HepG2 (cell line): ENCODE measurements around the gene LDLRAD3. TPM values are rescaled to one million over a fixed set of nuclear protein-coding genes. Genes with fewer than 3 reads are reported as not detected.

Experiments used
- ATAC-seq: fragments of 200-7000 bp; cut with Tn5 transposase; 3 replicates; pipeline ENCODE4 v1.9.1; 2020; ENCODE audit warnings: mild to moderate bottlenecking, moderate library complexity
- BruUV-seq: library from RNA; stranded (reverse); fragments of 400-500 nt; replicated peaks from 2 replicates; lab custom pipeline; 2021; lab: Mats Ljungman, UMichigan
- CTCF ChIA-PET: fragments of 300-600 bp; formaldehyde crosslinking; extraction: SDS; loops from one replicate; lab custom pipeline; 2021; ENCODE audit warnings: low total read pairs, inconsistent platforms, low intra/inter-chr PET ratio; lab: Yijun Ruan, JAX
- POLR2A ChIA-PET: fragments of 350-600 bp; sonication (Branson Sonifier 250); formaldehyde crosslinking; loops from one replicate; lab custom pipeline; 2020; ENCODE audit warnings: antibody characterized with exemption, inconsistent platforms; lab: Yijun Ruan, JAX
- DNase-seq: peaks from one replicate; pipeline ENCODE4 v3.0.0-alpha.2; 2015; ENCODE audit warnings: low spot score
- FAIRE-seq: peaks from 3 replicates; lab custom pipeline; 2011; peaks lifted over from hg19 to GRCh38; lab: Jason Lieb, UNC
- H2AFZ ChIP-seq: one replicate; pipeline ENCODE4 v1.6.1; 2011; ENCODE audit warnings: low read length, inconsistent platforms
- H3K27ac ChIP-seq: fragments of 300-600 bp; 3 replicates; pipeline ENCODE4 v1.8.0; 2011; ENCODE audit warnings: mixed run types, mild to moderate bottlenecking, mixed read lengths, low read length, inconsistent platforms; ENCODE audit not compliant: insufficient read depth; ENCODE audit errors: extremely low read length
- H3K27me3 ChIP-seq, 2 experiments: fragments of 200-600 bp in 1 of 2; 2 replicates in 1 of 2; 3 replicates in 1 of 2; pipeline versions ENCODE4 v1.6.0 to v1.8.0; 2011; ENCODE audit warnings: low read length in 2 of 2, mild to moderate bottlenecking in 2 of 2, moderate library complexity in 2 of 2, inconsistent platforms in 1 of 2; ENCODE audit not compliant: insufficient read depth in 2 of 2, control insufficient read depth in 1 of 2
- H3K36me3 ChIP-seq, 2 experiments: fragments of 200-600 bp in 1 of 2; replicated peaks in 1 of 2; 2 replicates in 1 of 2; 3 replicates in 1 of 2; pipeline versions ENCODE4 v1.5.1 to v1.8.0; 2011; ENCODE audit warnings: low read length in 2 of 2, inconsistent platforms in 1 of 2; ENCODE audit not compliant: insufficient read depth in 2 of 2, control insufficient read depth in 1 of 2
- H3K4me1 ChIP-seq: 2 replicates; pipeline ENCODE4 v1.5.1; 2012; ENCODE audit warnings: low read length, inconsistent platforms; ENCODE audit not compliant: insufficient read depth
- H3K4me2 ChIP-seq: 2 replicates; pipeline ENCODE4 v1.6.0; 2011; ENCODE audit warnings: low read depth, low read length, inconsistent platforms
- H3K4me3 ChIP-seq, 3 experiments: fragments of 200-600 bp in 1 of 3; sonication (generic), shearing (Covaris generic) in 1 of 3; replicated peaks in 1 of 3; 2 replicates each; pipeline ENCODE4 v1.5.1; 2011 to 2016; ENCODE audit warnings: low read length in 3 of 3, inconsistent platforms in 2 of 3, low read depth in 2 of 3, mild to moderate bottlenecking in 2 of 3, control low read depth in 1 of 3, mixed read lengths in 1 of 3; ENCODE audit not compliant: insufficient read depth in 1 of 3
- H3K79me2 ChIP-seq: one replicate; pipeline ENCODE4 v1.6.1; 2011; ENCODE audit warnings: low read length, inconsistent platforms; ENCODE audit not compliant: insufficient read depth
- H3K9ac ChIP-seq: 2 replicates; pipeline ENCODE4 v1.6.0; 2011; ENCODE audit warnings: mild to moderate bottlenecking, low read depth, low read length, inconsistent platforms; ENCODE audit not compliant: insufficient read depth
- H3K9me3 ChIP-seq: 2 replicates; pipeline ENCODE4 v1.5.1; 2012; ENCODE audit warnings: mild to moderate bottlenecking, low read length
- H4K20me1 ChIP-seq: 2 replicates; pipeline ENCODE4 v1.6.0; 2011; ENCODE audit warnings: inconsistent platforms, mild to moderate bottlenecking, low read length, moderate library complexity; ENCODE audit not compliant: insufficient read depth
- ARNT ChIP-seq: fragments of 450-650 bp; IDR thresholded peaks from 2 replicates; pipeline ENCODE4 v1.6.1; 2017
- BORCS8-MEF2B ChIP-seq: sonication (generic); formaldehyde crosslinking; IDR thresholded peaks from 2 replicates; pipeline ENCODE4 v1.8.0; 2022; ENCODE audit warnings: mild to moderate bottlenecking, missing genetic modification reagents
- CAMTA2 ChIP-seq: sonication (generic); formaldehyde crosslinking; IDR thresholded peaks from 2 replicates; pipeline ENCODE4 v1.4.0; 2020; ENCODE audit warnings: mild to moderate bottlenecking, missing genetic modification reagents, borderline replicate concordance
- CENPT ChIP-seq: sonication (generic); formaldehyde crosslinking; IDR thresholded peaks from 2 replicates; pipeline ENCODE4 v1.8.0; 2022; ENCODE audit warnings: low read depth, mild to moderate bottlenecking, moderate library complexity, missing genetic modification reagents
- FIP1L1 ChIP-seq: fragments of 200-400 bp; formaldehyde crosslinking; IDR thresholded peaks from 2 replicates; pipeline ENCODE4 v1.6.1; 2018; ENCODE audit warnings: low read depth, mild to moderate bottlenecking, low read length, moderate library complexity, borderline replicate concordance; ENCODE audit not compliant: insufficient read depth
- FOXJ3 ChIP-seq: sonication (generic); formaldehyde crosslinking; IDR thresholded peaks from 2 replicates; pipeline ENCODE4 v1.4.0; 2020; ENCODE audit warnings: missing genetic modification reagents, mild to moderate bottlenecking, borderline replicate concordance
- NCOA5 ChIP-seq: sonication (generic); formaldehyde crosslinking; IDR thresholded peaks from 2 replicates; pipeline ENCODE4 v1.4.0; 2020; ENCODE audit warnings: missing genetic modification reagents
- NFKBIZ ChIP-seq: IDR thresholded peaks from 2 replicates; pipeline ENCODE4 v1.6.1; 2018; ENCODE audit warnings: missing genetic modification reagents, missing compliant biosample characterization
- ONECUT2 ChIP-seq: sonication (generic); formaldehyde crosslinking; IDR thresholded peaks from 2 replicates; pipeline ENCODE4 v1.4.0; 2020; ENCODE audit warnings: missing genetic modification reagents
- TBX2 ChIP-seq: sonication (generic); formaldehyde crosslinking; IDR thresholded peaks from 2 replicates; pipeline ENCODE4 v1.5.0; 2020; ENCODE audit warnings: missing genetic modification reagents, mild to moderate bottlenecking, borderline replicate concordance
- ZBTB38 ChIP-seq: sonication (generic); formaldehyde crosslinking; IDR thresholded peaks from 2 replicates; pipeline ENCODE4 v1.5.1; 2020; ENCODE audit warnings: mild to moderate bottlenecking, missing genetic modification reagents
- ZC3H13 ChIP-seq: sonication (generic); formaldehyde crosslinking; IDR thresholded peaks from 2 replicates; pipeline ENCODE4 v1.8.1; 2023; ENCODE audit warnings: mild to moderate bottlenecking, missing genetic modification reagents, moderate library complexity
- ZMYM4 ChIP-seq: sonication (generic); formaldehyde crosslinking; IDR thresholded peaks from 2 replicates; pipeline ENCODE4 v1.8.1; 2023; ENCODE audit warnings: mild to moderate bottlenecking, missing genetic modification reagents
- ZNF891 ChIP-seq: sonication (generic); formaldehyde crosslinking; IDR thresholded peaks from 2 replicates; pipeline ENCODE4 v1.5.0; 2020; ENCODE audit warnings: mild to moderate bottlenecking, missing genetic modification reagents
- WGBS: methylation state at CpG from one replicate; pipeline ENCODE4 v1.1.6; 2017; ENCODE audit warnings: low lambda C conversion rate; 5-methylcytosine and 5-hydroxymethylcytosine counted together
- in situ Hi-C: cut with HindIII; loops from 2 replicates; pipeline ENCODE4 v1.10.0; 2017; ENCODE audit warnings: low pct_unique_long_range_greater_than_20kb; ENCODE audit not compliant: extremely low pct_ligation_motif_present
- intact Hi-C: fragments of 100-400 bp; cut with micrococcal nuclease; formaldehyde crosslinking; loops from one replicate; pipeline ENCODE4 v1.10.0; 2022; ENCODE audit not compliant: unreplicated experiment
- polyA plus RNA-seq, 8 experiments: library from polyadenylated mRNA; depleted of rRNA in 3 of 8; stranded (reverse) in 7 of 8; unstranded in 1 of 8; fragments of >200 nt; fragmentation: Illumina TruSeq in 4 of 8; extraction: Trizol in 4 of 8; gene quantifications; 2 replicates each; pipeline versions ENCODE4 v1.2.1 to v1.2.3, GENCODE V29; 2011 to 2016; ENCODE audit warnings: low read depth in 4 of 8, missing spikeins in 1 of 8, mixed read lengths in 1 of 8; ENCODE audit not compliant: insufficient read depth in 1 of 8
- total RNA-seq, 5 experiments: library from RNA; depleted of rRNA; stranded (reverse); fragments of >200 nt; fragmentation: Illumina TruSeq; extraction: Trizol; gene quantifications; 2 replicates each; pipeline ENCODE4 v1.2.3, GENCODE V29; 2016; ENCODE audit warnings: low read depth in 1 of 5
- TF ChIP-seq, protein P1 (sequence below): sonication (generic); formaldehyde crosslinking; conservative IDR thresholded peaks from 2 replicates; pipeline ENCODE4 v1.8.1; 2023; ENCODE audit warnings: missing genetic modification reagents
- TF ChIP-seq, protein P2 (sequence below): sonication (generic); formaldehyde crosslinking; IDR thresholded peaks from 2 replicates; pipeline ENCODE4 v1.5.0; 2020; ENCODE audit warnings: missing genetic modification reagents, mild to moderate bottlenecking, borderline replicate concordance
- TF ChIP-seq, protein P3 (sequence below): sonication (generic); IDR thresholded peaks from 2 replicates; pipeline ENCODE4 v1.6.1; 2016; ENCODE audit warnings: low read depth, borderline replicate concordance
- TF ChIP-seq, protein P4 (sequence below): sonication (generic); formaldehyde crosslinking; IDR thresholded peaks from 2 replicates; pipeline ENCODE4 v1.9.0; 2021; ENCODE audit warnings: missing genetic modification reagents, mild to moderate bottlenecking, borderline replicate concordance

The LDLRAD3 gene
- total and polyA plus RNA-seq, 2 of the 13 experiments (the other 11 are each of a cell fraction or from before 2014, with no cell fraction given): 0.50 to 0.60 TPM

DNA sequence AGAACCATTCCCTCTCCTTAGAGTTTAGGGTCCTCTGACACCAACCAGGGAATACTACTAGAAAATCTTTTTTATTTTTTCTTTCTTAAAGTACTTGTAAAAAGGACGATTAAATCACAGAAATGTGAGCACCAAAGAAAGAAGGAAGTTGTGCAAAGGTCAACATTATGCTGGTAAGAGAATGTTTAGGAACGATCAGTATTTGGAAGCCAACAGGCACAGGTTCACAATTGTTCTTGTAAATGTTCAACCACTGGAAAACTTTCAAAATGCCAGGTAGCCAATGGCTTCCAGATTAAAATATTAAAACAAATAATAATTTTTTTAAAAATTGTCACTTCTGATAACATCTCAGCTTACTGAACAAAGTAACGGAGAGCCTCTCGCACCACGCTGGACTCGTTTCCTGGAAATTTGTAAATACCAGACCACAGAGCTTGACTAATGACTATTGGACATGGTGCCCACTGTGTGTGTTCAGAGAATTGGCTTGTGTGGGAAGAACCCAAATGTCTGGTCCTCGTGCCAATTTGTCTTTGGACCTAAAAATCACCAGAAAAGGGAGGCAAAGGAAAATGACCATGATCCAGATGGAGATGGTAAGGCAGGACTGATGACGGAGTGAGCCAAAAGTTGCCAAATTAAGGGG lies 324.6 kb downstream of the LDLRAD3 start (continued):
- TF ChIP-seq, protein P1, sequence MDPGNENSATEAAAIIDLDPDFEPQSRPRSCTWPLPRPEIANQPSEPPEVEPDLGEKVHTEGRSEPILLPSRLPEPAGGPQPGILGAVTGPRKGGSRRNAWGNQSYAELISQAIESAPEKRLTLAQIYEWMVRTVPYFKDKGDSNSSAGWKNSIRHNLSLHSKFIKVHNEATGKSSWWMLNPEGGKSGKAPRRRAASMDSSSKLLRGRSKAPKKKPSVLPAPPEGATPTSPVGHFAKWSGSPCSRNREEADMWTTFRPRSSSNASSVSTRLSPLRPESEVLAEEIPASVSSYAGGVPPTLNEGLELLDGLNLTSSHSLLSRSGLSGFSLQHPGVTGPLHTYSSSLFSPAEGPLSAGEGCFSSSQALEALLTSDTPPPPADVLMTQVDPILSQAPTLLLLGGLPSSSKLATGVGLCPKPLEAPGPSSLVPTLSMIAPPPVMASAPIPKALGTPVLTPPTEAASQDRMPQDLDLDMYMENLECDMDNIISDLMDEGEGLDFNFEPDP (CRISPR knock-in tag): no peak
- TF ChIP-seq, protein P2, sequence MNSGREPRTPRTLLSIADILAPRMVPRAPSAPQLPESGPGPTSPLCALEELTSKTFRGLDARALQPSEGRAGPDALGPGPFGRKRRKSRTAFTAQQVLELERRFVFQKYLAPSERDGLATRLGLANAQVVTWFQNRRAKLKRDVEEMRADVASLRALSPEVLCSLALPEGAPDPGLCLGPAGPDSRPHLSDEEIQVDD (CRISPR knock-in tag): no peak

DNA sequence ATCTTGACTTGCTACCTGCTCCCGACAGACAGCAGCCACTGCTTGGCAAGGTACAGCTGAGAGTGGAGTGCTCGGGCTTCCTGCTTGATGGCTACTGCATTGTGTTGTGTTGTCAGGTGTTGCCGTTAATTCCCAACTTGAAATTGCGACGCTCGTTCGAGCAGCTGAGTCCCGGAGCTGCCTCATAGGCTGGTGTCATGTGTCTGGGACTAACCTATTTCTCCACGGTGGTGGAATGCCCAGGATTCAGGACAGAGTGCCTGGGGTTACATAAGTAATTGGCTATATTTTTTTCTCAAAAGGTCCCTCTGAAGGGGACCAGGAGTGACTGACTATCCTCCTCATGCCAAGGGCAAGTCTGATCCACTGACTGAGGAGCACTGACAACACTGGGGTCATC lies 326.8 kb downstream of the LDLRAD3 start:
- H3K27me3 ChIP-seq: no peaks in the 10 kb centered on the region
- H3K4me1 ChIP-seq: no peaks in the 10 kb centered on the region
- no peaks in the 10 kb centered on the region for H3K79me2 ChIP-seq
- FAIRE-seq: no peak
- 95% methylated on average over 9 of the region's 9 CpGs for WGBS
- no peak for DNase-seq
- BruUV-seq: no TSS peak
- ChIA-PET CTCF (no interaction called here), POLR2A (no interaction called here)
- TF ChIP-seq CAMTA2 (no peak), ZMYM4 (CRISPR knock-in tag) (no peak), ZC3H13 (CRISPR knock-in tag) (no peak), NCOA5 (CRISPR knock-in tag) (no peak), CENPT (CRISPR knock-in tag) (no peak), FIP1L1 (no peak), NFKBIZ (CRISPR knock-in tag) (no peak), ONECUT2 (CRISPR knock-in tag) (no peak), FOXJ3 (no peak), BORCS8-MEF2B (CRISPR knock-in tag) (no peak), ZNF891 (CRISPR knock-in tag) (no peak), ARNT (no peak), ZBTB38 (CRISPR knock-in tag) (no peak), TBX2 (CRISPR knock-in tag) (no peak)
- TF ChIP-seq, protein P3, sequence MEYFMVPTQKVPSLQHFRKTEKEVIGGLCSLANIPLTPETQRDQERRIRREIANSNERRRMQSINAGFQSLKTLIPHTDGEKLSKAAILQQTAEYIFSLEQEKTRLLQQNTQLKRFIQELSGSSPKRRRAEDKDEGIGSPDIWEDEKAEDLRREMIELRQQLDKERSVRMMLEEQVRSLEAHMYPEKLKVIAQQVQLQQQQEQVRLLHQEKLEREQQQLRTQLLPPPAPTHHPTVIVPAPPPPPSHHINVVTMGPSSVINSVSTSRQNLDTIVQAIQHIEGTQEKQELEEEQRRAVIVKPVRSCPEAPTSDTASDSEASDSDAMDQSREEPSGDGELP: no peak
- TF ChIP-seq, protein P4, sequence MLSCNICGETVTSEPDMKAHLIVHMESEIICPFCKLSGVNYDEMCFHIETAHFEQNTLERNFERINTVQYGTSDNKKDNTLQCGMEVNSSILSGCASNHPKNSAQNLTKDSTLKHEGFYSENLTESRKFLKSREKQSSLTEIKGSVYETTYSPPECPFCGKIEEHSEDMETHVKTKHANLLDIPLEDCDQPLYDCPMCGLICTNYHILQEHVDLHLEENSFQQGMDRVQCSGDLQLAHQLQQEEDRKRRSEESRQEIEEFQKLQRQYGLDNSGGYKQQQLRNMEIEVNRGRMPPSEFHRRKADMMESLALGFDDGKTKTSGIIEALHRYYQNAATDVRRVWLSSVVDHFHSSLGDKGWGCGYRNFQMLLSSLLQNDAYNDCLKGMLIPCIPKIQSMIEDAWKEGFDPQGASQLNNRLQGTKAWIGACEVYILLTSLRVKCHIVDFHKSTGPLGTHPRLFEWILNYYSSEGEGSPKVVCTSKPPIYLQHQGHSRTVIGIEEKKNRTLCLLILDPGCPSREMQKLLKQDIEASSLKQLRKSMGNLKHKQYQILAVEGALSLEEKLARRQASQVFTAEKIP (CRISPR knock-in tag): no peak
- H3K36me3 ChIP-seq: peaks cover 3 to 18% of the 10 kb centered on the region in 2 experiments; a peak in 4 of 5 replicates
- H3K9me3 ChIP-seq: no peaks in the 10 kb centered on the region
- no peak overlapping the region for H3K4me2 ChIP-seq
- no peaks in the 10 kb centered on the region for H4K20me1 ChIP-seq
- no peak for ATAC-seq
- intact Hi-C loops (no loop called here), in situ Hi-C loops (loop anchor here (25.0 kb wide), 1 partner anchor 783 kb away; no protein-coding TSS in a partner anchor)
- H3K4me3 ChIP-seq: no peak overlapping the region
- no peak overlapping the region for H3K27ac ChIP-seq
- no peak overlapping the region for H3K9ac ChIP-seq
- H2AFZ ChIP-seq: no peak overlapping the region
